Stimulated activated CD4-positive, alpha-beta T cell treated with anti-CD3 and anti-CD28 coated beads, TNF-alpha, amount 100 ng/mL, for 4 hours (primary cell): ENCODE data around the gene ZNF544.

Experiments used
- DNase-seq, 3 experiments: peaks; one replicate each; pipeline ENCODE4 v3.0.0-alpha.2; 2020; ENCODE audit warnings: low read depth in 3 of 3

Gene ZNF544

DNA sequence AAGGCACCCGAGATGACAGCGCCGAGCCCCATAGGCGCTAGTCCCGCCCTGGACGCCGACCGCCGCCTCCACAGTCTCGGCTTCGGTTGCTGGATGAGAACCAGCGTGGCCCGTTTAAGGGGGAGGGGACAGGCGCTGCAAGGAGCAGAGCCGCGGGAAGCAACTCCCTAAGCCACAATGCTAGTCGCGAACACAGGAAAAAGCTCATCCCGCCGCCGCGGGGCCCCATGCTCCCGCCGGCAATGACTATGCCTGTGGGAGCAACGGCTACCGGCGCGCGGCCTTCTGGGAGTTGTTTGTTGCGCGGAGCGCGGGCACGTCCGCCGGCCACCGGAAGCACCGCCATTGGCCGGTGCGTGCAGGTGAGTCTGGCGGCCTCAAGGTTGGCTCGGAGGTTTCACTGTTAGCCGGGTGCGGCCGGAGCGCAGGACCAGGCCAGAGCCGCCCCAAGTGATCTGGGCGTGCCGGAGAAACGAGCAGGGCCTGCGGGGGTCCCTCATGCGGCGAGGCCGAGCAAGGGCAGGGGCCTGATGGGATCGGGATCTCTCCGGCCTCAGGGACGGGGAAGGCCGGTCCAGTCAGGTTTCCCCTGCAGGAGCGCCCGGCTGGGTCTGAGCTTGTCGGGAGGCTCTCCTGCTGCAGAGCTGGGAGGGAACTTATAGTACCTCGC, at the start of gene ZNF544:
Gene ZNF544, plus strand, starts transcription at position 330 of the 670 bp plus-strand sequence. CDS start 15,110 bp downstream, outside the sequence.
- peak; percentile 14 to 48 (median 26) for DNase-seq

DNA sequence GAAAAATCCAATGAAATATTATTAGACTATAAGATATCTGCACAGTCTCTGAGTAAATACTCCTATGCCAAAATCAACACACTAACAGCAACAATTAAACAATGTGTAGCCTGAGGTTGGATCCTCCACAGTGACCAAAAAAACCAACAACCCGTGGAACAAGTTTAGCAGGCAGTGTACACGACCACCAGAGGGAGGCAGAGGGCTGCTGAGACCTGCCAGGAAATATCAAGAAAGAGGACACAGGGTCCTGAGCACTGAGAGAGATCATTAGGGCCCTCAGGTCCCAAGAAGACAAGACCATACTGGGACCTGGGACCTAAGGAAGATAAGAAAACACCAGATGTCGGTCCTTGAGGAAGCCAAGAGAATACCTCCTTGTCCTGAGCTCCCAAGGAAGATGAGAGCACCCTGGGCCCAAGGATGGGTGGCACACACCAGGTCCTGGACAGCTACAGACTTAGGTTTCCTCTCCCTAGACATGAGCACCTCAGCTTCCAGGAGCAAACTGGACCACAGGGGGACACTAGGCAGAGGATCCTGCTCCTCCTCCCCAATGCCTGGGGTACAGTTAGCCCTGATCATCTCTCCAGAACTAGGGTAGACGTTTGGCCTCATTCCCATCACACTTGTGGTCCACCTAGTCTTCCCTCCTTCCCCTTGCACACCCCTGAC, 46.7 kb upstream of the ZNF544 start:
- peak; percentile 33 to 49 (median 43) for DNase-seq

DNA sequence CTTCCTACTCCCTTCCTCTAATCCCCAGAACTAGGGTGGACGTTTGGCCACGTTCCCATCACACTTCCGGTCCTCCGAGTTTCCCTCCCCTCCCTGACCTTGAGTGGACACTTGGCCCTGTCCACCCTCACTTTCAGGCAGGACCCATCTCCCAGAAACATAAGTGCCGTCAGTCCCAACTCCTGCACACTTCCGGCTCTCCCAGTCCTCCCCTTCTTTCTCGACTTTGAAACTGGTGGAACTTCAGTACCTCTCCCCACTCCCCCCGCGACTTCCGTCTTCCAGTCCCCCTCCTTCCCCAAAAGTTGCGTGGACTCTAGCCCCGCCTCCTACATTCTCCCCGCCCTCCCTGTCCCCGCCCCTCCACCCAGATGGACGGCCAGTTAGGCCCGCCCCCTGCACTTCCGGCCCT, 46.1 kb upstream of the ZNF544 start:
- DNase-seq = peak in 2 of 3 experiments; percentile 75 to 83

DNA sequence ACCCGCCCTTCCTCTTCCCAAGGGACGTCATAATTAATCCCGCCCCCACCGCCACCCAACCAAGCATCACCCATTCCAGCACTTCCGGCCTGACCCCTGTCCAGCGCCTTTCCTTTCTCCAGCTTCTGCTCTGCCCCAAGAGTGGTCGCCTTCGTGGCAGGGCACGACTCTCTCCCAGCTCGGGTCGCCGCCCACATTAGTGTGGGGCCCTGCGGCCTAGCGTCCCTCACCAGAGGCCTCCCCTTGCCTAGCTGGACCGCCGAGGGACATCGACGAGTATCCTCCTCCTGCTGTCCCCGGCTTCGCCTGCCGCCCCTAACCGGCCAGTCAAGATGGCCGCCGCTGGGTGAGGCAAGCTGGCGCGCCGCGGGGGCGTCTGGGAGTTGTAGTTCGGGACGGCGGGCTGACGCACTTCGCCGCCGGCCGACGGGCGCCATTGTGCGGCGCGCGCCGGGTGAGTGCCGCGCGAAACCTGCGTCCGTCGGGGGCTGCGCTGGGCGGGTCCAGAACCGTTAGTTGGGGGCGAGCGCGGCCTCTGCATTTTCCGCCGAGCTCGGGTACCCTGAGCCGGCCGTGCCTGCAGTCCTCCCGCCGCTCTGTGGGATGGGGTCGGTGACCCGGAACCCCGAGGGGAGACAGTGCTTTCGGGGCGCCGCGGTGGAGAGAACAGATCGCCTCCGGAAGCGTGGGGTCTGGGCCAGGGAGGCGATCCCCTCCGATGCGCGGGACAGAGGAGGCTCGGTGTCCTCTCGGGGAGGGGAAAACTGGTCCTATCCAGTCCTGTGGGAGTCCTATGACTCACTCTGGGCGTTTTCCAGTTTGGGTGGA, 45.5 kb upstream of the ZNF544 start, which contains the start of gene ZNF274:
Gene ZNF274, plus strand, starts transcription at position 73 of the 828 bp plus-strand sequence. CDS start 905 bp downstream, outside the sequence.
- peak; percentile 87 to 93 (median 88) for DNase-seq

DNA sequence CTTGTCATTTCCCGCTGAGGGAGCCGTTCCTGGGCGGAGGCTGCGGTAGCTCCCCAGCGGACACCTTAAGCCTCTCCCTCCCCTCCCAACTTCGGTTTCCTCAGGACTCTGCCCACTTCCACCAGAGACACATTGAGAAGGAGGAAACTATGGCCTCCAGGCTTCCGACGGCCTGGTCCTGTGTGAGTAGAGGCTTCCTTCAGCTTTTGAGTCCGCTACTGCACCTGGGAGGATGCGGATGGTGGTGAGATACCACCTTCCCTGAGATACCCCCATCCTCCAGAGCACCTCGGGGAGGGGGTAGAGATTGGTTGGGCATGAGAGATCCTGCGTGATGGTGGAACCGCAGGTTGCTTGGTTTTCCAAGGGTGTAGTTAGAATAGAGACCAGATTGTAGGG, 44.9 kb upstream of the ZNF544 start:
- DNase-seq = peak in 1 of 3 experiments; percentile 15

DNA sequence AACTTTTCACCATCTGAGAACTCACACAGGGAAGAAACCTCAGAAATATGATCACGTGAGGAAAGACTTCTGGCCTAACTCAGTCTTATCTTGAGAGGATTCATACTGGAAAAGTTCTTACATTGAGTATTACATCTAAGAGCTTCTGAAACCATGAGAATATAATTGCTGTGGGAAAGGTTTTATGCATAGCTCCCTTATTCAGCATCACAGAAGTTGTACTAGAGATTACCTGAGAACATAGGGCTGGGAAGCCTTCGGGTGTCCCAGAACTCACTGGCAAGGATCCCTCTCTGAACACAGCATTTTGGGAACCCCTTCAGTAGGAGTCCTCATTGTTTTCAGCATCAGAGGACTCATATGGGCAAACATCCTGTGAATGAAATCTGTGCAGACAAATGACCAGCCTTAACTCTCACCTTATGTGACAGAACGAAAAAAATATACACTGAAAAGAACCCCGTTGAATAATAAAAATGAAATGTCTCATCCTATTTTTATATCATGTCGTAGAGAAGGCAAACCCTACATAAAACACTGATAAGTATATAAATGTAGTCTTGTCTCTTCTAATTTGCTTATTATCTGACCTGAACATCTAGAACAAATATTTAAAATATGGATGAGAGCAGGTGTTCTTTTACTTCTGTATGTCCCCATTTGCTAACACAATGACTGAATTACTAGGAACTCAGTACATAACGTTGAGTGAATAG, 31.7 kb upstream of the ZNF544 start:
- DNase-seq = no peak

DNA sequence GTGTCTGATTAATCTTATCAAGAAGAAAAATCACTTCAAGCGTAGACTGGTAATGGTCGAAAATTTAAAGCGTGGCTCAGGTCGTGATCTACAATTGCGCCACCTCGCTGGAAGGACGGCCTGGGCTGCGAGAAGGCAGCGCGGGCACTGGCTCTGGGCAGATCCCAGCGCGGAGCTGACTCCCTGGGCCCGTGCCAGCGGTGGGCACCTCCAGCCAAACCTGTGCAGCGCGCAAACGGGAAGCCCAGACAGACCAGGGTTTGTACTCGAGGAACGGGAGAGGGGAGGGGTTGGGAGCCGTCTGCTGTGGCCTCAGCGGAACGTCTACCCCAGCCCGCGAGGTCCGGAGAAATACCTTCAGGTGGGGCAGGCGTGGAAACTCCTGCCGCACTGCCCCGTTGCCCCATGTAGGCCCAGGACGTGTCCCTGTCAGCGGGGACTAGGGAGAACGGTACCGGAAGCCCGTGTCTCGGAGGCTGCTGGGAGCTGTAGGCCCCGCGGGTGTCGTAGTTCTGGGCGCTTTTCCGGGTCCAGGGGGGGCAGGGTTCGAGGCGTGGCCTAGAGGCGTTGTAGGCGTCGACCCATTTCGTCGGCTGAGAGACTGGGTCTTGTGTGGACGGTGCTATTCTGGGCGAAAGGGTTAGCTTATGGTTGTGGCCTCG, 24.8 kb upstream of the ZNF544 start:
- no peak for DNase-seq

DNA sequence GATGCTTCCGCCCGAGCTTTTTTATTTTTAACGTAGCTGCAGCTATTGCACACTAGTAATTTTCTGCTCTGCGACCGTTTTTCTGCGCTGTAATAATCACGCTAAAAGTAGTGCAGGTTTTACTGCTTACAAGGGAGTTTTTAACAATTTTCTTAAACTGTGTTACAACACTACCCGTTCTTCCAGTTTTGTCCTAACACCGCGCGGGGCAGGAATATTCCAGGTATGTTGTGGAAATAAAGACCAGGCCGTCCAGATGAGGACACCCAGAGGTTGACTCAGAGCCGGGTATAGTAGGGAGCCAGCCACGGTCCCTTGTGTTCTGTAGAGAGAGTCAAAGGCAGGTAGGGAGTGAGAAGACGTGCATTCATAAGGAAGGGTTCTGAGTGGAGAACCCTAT, 24.1 kb upstream of the ZNF544 start:
- DNase-seq = no peak

DNA sequence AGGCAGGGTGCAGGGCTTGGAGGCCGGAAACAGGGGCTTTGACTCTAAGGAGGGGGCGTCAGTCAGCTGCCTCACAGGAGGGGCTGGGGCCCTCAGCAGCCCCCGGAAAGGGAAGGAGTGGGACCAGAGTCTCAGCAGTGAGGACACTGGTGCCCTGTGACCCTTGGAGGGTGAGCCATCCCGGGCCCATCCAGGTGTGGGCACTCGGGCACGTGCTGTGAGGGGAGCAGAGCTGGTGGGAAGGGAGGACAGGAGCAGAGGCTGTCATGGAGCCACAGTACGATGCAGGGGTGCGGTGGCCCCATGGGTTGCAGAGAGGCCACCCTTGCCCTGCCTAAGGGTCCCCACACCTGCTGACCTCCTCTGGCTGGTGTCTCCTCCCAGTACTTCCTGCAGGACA, 19.1 kb upstream of the ZNF544 start:
- no peak for DNase-seq

DNA sequence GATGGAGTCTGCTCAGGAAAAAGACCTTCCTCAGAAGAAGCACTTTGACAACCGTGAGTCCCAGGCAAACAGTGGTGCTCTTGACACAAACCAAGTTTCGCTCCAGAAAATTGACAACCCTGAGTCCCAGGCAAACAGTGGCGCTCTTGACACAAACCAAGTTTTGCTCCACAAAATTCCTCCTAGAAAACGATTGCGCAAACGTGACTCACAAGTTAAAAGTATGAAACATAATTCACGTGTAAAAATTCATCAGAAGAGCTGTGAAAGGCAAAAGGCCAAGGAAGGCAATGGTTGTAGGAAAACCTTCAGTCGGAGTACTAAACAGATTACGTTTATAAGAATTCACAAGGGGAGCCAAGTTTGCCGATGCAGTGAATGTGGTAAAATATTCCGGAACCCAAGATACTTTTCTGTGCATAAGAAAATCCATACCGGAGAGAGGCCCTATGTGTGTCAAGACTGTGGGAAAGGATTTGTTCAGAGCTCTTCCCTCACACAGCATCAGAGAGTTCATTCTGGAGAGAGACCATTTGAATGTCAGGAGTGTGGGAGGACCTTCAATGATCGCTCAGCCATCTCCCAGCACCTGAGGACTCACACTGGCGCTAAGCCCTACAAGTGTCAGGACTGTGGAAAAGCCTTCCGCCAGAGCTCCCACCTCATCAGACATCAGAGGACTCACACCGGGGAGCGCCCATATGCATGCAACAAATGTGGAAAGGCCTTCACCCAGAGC, 16.2 kb upstream of the ZNF544 start:
- no peak for DNase-seq

DNA sequence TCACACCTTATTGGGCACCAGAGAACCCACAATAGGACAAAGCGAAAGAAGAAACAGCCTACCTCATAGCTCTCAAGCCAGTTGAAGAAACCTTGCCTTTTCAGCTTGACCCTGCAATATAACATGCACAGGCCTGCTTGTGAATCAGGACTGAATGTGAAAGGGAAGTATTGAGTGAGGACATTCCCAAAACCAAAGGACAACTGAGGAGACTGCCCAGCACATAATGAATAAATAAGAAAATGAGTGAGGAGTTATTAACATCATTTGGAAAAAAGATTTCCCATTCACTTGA, 15.7 kb upstream of the ZNF544 start:
- no peak for DNase-seq

DNA sequence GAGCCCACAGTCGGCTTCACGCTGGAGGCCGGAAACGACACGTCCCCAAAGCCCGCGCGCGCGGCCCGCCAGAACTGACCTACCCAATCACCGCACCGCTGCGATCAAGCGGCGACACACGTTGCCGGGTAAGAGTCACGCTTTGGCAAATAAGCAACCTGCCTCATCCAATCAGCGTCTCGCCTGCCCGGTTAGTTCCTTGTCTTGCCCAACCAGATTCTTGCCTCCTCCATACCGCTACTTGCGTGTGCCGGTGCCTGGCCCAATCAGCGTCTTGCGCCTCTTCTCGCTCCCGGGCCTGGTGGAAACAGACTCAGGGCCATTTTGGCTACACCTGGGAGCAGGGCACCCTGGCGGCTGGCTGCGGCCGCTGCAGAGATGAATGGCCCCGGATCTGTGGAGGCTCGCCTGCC, 11.6 kb upstream of the ZNF544 start:
- no peak for DNase-seq

DNA sequence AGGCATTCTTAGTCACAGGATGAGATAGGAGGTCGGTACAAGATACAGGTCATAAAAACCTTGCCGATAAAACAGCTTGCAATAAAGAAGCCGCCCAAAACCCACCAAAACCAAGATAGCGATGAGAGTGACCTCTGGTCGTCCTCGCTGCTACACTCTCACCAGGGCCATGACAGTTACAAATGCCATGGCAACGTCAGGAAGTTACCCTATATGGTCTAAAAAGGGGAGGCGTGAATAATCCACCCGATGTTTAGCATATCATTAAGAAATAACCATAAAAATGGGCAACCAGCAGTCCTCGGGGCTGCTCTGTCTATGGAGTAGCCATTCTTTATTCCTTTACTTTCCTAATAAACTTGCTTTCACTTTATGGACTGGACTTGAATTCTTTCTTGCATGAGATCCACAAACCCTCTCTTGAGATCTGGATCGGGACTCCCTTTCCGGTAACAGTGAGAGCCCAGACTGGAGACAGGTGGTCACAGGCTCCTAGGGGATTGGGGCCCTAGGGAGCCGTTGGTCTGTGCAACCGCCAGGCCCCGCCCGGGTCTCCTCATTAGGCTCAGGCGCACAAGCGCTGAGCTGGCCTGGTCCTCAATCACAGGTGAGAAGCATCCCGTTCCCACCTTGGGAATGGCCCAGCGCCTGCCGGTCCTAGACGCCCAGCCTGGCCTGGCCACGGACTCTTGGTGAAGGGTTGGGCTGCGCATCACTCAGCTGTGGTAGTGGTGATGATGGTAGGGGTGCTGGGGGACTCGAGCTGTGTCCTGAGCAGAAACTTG, 10.9 kb upstream of the ZNF544 start:
- no peak for DNase-seq

DNA sequence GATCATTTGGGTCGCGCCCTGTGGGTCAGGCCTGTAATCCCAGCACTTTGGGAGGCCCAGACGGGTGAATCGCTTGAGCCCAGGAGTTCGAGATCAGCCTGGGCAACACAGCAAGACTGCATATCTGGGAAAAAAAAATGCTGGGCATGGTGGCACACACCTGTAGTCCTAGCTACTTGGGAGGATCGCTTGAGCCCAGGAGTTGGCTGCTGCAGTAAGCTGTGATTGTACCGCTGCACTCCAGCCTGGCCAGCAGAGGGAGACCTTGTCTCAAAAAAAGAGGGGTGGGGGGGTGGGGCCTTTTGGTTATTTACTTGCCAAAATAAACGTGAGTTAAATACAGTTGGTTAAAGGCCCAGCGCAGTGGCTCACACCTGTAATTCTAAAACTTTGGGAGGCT, 9.8 kb upstream of the ZNF544 start:
- no peak for DNase-seq

DNA sequence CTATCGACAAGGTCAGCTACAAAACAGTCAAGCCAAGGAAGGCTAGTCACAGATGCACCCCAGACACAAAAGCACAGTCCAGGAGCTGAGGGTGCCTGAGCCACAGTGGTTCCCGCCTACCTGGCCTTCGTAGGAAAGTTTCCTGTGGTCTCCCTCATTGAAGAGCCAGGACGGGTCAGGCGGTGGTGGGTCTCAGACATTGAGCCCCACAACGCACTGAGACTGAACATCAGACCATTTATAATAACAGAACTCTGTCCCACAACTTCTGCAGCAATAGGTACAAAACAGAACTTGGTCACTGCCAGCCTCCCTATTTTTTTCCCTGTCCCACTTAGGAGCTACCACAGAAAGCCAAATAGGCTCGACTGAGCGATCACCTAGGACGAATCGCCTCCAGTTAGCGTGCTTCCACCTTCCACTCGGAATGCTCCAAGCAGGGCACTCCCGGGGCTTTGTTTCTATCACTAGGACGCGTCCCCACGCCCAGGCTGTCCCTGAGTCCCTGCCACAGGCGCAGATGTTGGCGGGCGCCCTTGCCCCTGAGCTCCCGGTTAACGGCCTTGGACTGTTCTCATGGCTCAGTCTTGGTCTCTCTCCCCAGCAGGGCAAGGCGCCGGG, 640 bp upstream of the ZNF544 start:
- DNase-seq = no peak

DNA sequence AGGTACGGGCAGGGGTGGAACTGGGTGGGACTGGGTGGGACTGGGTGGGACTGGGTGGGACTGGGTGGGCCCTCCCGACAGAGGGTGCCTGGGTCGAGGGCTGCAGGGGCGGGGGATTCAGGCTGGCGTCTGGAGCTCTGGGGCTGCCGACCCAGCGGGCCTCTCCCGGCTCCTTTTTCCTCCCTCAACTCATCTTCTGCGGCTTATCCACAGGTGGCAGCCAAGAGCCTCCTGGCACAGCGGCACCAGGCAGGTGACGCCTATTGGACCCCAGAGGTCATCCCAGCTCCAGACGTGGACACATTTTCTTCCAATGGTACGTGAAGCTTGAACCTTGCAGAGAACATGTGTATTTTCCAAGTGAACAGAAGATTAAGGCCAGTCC, 533 bp downstream of the ZNF544 start:
- DNase-seq = peak in 1 of 3 experiments; percentile 6

DNA sequence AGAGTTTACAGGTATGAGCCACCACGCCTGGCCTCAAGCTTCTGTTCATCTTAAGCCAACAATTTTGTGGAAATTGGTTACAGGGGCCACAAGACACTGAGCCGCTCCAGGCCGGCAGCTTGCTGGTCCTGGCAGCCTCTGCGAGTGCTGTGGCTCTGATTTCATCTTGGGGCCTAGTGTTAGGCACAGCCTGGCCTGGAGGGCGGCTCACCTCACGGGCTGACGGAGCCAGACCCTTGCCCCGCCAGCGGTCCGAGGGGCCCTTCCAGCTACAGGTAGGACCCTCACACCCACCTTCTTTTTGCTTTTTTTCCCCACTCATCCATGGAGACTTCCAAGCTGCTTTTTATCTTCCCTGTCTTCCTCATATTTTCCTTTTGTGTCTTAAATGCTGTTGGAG, 8.6 kb downstream of the ZNF544 start:
- DNase-seq = no peak

DNA sequence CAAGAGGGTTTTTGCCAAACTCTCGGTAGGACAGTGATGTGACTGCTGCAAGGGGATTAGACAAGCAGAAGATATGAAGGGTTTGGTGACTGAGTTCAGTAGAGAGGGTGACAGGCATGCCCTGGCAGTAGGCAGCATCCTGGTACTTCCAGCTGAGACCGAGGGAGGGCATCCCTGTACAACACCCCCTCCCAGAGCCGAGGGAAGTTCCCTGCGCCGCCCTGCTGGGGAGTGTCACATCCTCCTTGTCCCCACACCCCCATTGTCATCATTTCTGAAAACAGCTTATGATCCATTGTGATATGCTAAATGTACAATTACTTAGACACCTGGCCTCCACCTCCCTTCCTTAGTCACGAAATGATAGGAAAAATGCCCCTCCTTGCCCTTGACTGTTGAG, 14.6 kb downstream of the ZNF544 start:
- no peak for DNase-seq

DNA sequence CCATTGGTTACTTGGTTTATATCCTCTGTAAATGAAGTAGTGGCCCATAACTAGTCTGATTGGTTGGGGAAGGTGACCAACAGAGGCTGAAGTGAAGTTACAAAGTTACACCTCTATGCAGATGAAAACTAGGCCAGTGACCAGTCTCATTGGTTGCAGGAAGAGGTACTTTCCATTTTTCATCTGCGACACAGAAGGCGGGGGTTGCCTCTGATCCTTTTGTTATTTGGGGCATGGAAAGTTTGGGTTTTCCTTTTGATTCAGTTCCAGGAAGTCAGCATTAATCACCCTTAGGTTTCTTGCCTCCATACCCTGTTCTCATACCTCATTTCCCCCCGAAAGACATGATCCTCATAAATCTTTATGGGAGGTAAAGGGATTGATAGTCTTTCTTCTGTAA, 20.2 kb downstream of the ZNF544 start:
- DNase-seq = no peak
